A549 (cell line): ENCODE measurements around the gene SSNA1.

Experiments used
- ESRRA ChIP-seq: fragments of 150-350 bp; IDR thresholded peaks from 2 replicates; pipeline ENCODE4 v1.6.1; 2014; ENCODE audit warnings: mild to moderate bottlenecking, low read length, borderline replicate concordance
- NR3C1 ChIP-seq: fragments of >200 bp; sonication (Bioruptor Twin); formaldehyde crosslinking; IDR thresholded peaks from 3 replicates; pipeline ENCODE4 v1.6.1; 2017
- POLR2A ChIP-seq: IDR thresholded peaks from 2 replicates; pipeline ENCODE4 v1.6.1; 2012; ENCODE audit warnings: mild to moderate bottlenecking, low read length
- RAD21 ChIP-seq, 2 experiments: fragments of >200 bp in 1 of 2; sonication (Bioruptor Twin) in 1 of 2; formaldehyde crosslinking in 1 of 2; IDR thresholded peaks in 1 of 2; conservative IDR thresholded peaks in 1 of 2; 2 replicates in 1 of 2; 3 replicates in 1 of 2; pipeline ENCODE4 v1.6.1; 2012 to 2018; ENCODE audit warnings: inconsistent platforms in 1 of 2
- TF ChIP-seq, protein P1 (sequence below): fragments of >200 bp; sonication (Bioruptor Twin); formaldehyde crosslinking; IDR thresholded peaks from 3 replicates; pipeline ENCODE4 v1.5.1; 2016

DNA sequence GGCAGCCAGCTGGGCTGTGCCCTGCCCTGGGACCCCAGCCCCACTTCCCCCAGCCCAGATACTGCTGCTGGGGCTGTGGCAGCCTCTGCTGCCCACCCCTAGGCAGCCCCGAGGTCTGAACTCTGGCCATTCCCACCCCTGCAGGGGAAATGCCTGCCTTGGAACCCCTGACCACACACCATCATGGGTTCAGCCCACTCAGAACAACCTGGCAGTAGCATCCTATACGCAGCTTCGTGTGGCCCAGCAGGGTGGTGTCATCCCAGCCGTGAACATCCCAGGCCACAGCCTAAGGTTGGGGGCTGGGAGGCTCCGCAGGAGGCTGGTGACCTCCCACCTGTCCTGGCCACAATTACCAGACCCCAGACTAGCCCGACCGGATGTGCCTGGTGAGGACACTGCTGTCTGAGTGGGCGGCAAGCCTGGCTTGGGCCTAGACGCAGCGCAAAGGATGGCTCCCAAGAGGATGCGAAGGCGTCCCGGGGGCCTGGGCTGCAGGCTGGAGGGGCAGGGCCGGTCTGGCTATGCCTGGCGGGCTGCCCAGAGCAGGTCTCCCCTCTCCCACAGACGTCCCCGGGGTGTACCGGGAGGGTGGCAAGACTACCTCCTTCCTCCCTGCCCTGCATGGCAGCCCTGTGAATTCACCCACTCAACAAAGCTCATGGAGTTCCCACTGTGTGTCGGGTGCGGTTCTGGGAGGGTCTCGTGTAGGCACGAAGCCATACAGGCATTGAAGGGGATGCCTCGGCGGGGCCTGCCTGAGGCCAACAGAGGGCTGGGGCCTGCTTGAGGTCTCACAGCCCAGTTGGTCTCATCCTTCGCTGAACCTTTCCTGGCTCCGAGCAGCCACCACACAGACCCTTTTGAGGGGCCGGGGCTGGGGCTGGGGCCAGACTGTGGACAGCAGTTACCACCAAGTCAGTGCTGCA, 40.8 kb downstream of the SSNA1 start:
- TF ChIP-seq ESRRA (no peak), NR3C1 (no peak), RAD21 (conservative IDR thresholded peaks at IDR 0.05 in 1 of 2, IDR thresholded peaks at IDR 0.05 in 1 of 2) (no peak), POLR2A (no peak)
- TF ChIP-seq, protein P1, sequence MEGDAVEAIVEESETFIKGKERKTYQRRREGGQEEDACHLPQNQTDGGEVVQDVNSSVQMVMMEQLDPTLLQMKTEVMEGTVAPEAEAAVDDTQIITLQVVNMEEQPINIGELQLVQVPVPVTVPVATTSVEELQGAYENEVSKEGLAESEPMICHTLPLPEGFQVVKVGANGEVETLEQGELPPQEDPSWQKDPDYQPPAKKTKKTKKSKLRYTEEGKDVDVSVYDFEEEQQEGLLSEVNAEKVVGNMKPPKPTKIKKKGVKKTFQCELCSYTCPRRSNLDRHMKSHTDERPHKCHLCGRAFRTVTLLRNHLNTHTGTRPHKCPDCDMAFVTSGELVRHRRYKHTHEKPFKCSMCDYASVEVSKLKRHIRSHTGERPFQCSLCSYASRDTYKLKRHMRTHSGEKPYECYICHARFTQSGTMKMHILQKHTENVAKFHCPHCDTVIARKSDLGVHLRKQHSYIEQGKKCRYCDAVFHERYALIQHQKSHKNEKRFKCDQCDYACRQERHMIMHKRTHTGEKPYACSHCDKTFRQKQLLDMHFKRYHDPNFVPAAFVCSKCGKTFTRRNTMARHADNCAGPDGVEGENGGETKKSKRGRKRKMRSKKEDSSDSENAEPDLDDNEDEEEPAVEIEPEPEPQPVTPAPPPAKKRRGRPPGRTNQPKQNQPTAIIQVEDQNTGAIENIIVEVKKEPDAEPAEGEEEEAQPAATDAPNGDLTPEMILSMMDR = no peak
